ENCODE measurements around the gene BHLHE23.

The BHLHE23 gene

DNA sequence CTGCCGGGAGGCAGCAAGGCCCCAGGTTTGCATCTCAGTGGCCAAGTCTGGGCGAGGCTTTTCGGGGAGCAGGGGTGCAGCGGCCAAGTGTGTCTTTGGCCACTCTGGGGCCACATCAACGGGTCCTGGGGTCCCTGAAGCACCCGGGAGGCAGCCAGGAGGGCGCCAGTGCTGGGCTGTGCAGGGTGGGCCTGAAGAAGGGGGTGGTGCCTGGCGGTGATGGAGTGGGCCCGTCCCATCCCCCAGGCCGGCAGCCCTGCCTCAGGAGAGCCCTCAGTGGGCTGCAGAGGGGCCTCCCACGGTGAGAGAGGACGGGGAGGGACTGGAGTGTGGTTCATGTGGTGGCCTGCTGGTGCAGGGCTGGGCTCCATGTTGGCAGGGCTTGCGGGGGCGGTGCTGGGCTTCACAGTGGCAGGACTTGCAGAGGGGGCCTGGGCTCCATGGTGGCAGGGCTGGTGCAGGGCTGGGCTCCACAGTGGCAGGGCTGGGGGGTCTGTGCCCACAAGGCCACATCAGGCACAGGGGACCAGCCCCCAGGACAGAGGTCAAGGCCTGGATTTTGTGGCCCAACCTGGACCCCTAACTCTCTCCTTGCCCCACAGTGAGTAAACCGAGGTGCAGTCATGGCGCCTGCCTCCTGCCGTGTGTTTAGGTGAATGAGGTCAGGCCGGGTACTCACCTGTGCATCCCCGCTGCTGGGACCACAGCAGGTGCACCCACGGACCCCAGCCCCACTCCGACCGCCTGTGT, 10.5 kb upstream of the BHLHE23 start:
- CTCF ChIA-PET = no interaction called here
- peaks cover 11 to 87% (median 25%) of the 10 kb centered on the region in 5 experiments for H3K27me3 ChIP-seq (replicated peaks in 2 of 5; ENCODE audit: control insufficient read depth in 4 of 5, insufficient read depth in 5 of 5, low read length in 4 of 5)
- POLR2A ChIA-PET = no interaction called here

DNA sequence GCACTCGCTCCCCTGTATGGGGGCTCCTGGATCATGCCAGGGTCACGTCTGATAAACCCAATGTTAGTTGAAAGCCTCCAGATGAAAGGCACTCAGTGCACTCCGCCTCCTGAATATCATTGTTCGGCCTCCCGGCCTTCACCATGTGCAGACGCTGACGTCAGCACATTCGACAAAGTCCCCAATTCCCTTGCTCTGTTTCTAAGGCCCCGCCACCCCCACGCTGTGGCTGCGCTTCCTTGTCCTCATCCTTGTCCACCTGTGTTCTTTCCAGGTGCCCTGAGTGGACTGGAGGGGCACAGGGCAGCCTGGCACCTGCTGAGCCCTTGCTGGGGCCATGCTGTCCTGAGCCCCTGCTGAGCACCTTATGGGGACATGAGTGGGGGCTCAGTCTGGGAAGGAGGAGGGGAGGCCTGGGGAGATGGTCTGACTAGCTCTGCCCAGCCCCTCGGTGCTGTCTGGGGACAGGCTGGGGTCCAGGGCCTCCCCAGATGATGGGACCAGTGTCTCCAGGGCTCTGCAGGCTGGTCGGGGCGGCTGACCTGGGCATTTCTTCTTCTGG, 9.8 kb upstream of the BHLHE23 start:
- Histone ChIP-seq H3K36me3 (ENCODE audit: control insufficient read depth in 4 of 4, insufficient read depth in 4 of 4, low read length in 3 of 4) (peaks cover 0 to 3% (median 0%) of the 10 kb centered on the region in 4 experiments), H3K4me3 (ENCODE audit: control insufficient read depth in 1 of 7, extremely low read depth in 1 of 7, insufficient read depth in 4 of 7, low read depth in 2 of 7, low read length in 6 of 7) (no peak overlapping the region), H3K9me3 (ENCODE audit: control extremely low read depth in 1 of 5, control insufficient read depth in 4 of 5, insufficient read depth in 2 of 5, low read depth in 1 of 5, low read length in 4 of 5) (peaks cover 11 to 32% (median 20%) of the 10 kb centered on the region in 5 experiments), H3K27me3 (replicated peaks in 2 of 5; ENCODE audit: control insufficient read depth in 4 of 5, insufficient read depth in 5 of 5, low read length in 4 of 5) (peaks cover 11 to 86% (median 25%) of the 10 kb centered on the region in 5 experiments), H3K4me1 (ENCODE audit: control extremely low read depth in 1 of 4, control insufficient read depth in 4 of 4, insufficient read depth in 4 of 4, low read length in 3 of 4) (no peaks in the 10 kb centered on the region), H3K27ac (ENCODE audit: insufficient read depth in 1 of 2, low read depth in 1 of 2, low read length in 2 of 2, poor library complexity in 1 of 2, severe bottlenecking in 2 of 2) (no peak overlapping the region)
- POLR2A ChIA-PET = no interaction called here
- 94% methylated on average over 14 of the region's 14 CpGs for WGBS (ENCODE audit: insufficient coverage)
- no peak for DNase-seq
- CTCF ChIA-PET = interaction anchor here (0.9 kb wide), 1 partner anchor 38 kb away, joined by 3 read pairs; no protein-coding TSS in a partner anchor

More for the DNA sequence above, 10.5 kb upstream of the BHLHE23 start:
- Histone ChIP-seq H3K4me1 (ENCODE audit: control extremely low read depth in 1 of 4, control insufficient read depth in 4 of 4, insufficient read depth in 4 of 4, low read length in 3 of 4) (no peaks in the 10 kb centered on the region), H3K27ac (ENCODE audit: insufficient read depth in 1 of 2, low read depth in 1 of 2, low read length in 2 of 2, poor library complexity in 1 of 2, severe bottlenecking in 2 of 2) (no peak overlapping the region), H3K9me3 (ENCODE audit: control extremely low read depth in 1 of 5, control insufficient read depth in 4 of 5, insufficient read depth in 2 of 5, low read depth in 1 of 5, low read length in 4 of 5) (peaks cover 11 to 32% (median 20%) of the 10 kb centered on the region in 5 experiments), H3K4me3 (ENCODE audit: control insufficient read depth in 1 of 7, extremely low read depth in 1 of 7, insufficient read depth in 4 of 7, low read depth in 2 of 7, low read length in 6 of 7) (no peak overlapping the region), H3K36me3 (ENCODE audit: control insufficient read depth in 4 of 4, insufficient read depth in 4 of 4, low read length in 3 of 4) (peaks cover 0 to 3% (median 0%) of the 10 kb centered on the region in 4 experiments)
- WGBS (ENCODE audit: insufficient coverage) = 90% methylated on average over 15 of the region's 22 CpGs
- DNase-seq = no peak

- Histone ChIP-seq H3K4me3 (ENCODE audit: control insufficient read depth in 1 of 7, extremely low read depth in 1 of 7, insufficient read depth in 4 of 7, low read depth in 2 of 7, low read length in 6 of 7) (no peak overlapping the region), H3K36me3 (ENCODE audit: control insufficient read depth in 4 of 4, insufficient read depth in 4 of 4, low read length in 3 of 4) (peaks cover 0 to 3% (median 0%) of the 10 kb centered on the region in 4 experiments), H3K9me3 (ENCODE audit: control extremely low read depth in 1 of 5, control insufficient read depth in 4 of 5, insufficient read depth in 2 of 5, low read depth in 1 of 5, low read length in 4 of 5) (peaks cover 11 to 30% (median 20%) of the 10 kb centered on the region in 5 experiments), H3K27me3 (replicated peaks in 2 of 5; ENCODE audit: control insufficient read depth in 4 of 5, insufficient read depth in 5 of 5, low read length in 4 of 5) (peaks cover 11 to 84% (median 27%) of the 10 kb centered on the region in 5 experiments), H3K27ac (ENCODE audit: insufficient read depth in 1 of 2, low read depth in 1 of 2, low read length in 2 of 2, poor library complexity in 1 of 2, severe bottlenecking in 2 of 2) (no peak overlapping the region), H3K4me1 (ENCODE audit: control extremely low read depth in 1 of 4, control insufficient read depth in 4 of 4, insufficient read depth in 4 of 4, low read length in 3 of 4) (peaks cover 0 to 2% (median 0%) of the 10 kb centered on the region in 4 experiments)
- WGBS (ENCODE audit: insufficient coverage) = 77% methylated on average over 19 of the region's 22 CpGs
- no peak for DNase-seq
- ChIA-PET POLR2A (no interaction called here), CTCF (interaction anchor here (0.9 kb wide), 1 partner anchor 39 kb away, joined by 3 read pairs; no protein-coding TSS in a partner anchor)
These were observed 9.0 kb upstream of the BHLHE23 start for GRCh38 chr20:63015662-63016361.

DNA sequence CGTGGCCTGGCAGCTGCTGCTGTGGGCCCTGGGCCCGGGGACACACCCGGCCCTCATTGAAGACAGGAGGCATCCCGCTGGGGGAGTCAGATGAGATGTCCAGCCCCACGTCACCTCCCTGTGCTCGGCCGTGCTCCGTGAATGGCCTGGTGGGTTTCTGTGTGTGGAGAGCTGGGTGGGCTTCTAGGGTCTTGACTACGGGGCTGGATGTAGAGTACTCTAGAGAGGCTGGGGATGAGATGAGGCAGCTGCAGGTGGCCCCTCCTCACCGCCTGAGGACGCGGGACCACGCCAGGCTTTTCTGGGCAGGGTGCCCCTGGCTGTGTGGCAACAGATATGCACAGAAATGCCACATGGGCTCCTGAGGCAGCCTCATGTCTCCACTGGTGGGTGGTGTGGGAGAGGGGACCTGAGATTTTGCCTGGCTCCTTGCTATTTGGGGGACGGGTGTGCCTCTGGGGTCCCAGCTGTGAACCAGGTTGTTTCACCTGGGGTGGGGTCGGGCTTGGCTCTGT, 8.4 kb upstream of the BHLHE23 start:
- Histone ChIP-seq H3K27me3 (replicated peaks in 2 of 5; ENCODE audit: control insufficient read depth in 4 of 5, insufficient read depth in 5 of 5, low read length in 4 of 5) (peaks cover 11 to 82% (median 26%) of the 10 kb centered on the region in 5 experiments), H3K4me3 (ENCODE audit: control insufficient read depth in 1 of 7, extremely low read depth in 1 of 7, insufficient read depth in 4 of 7, low read depth in 2 of 7, low read length in 6 of 7) (no peak overlapping the region)

GRCh38 chr20:63014710-63015109, 7.9 kb upstream of the BHLHE23 start:
- ChIA-PET POLR2A (no interaction called here), CTCF (no interaction called here)
- Histone ChIP-seq H3K4me1 (ENCODE audit: control extremely low read depth in 1 of 4, control insufficient read depth in 4 of 4, insufficient read depth in 4 of 4, low read length in 3 of 4) (peaks cover 0 to 12% (median 8%) of the 10 kb centered on the region in 4 experiments), H3K9me3 (ENCODE audit: control extremely low read depth in 1 of 5, control insufficient read depth in 4 of 5, insufficient read depth in 2 of 5, low read depth in 1 of 5, low read length in 4 of 5) (peaks cover 11 to 22% (median 17%) of the 10 kb centered on the region in 5 experiments), H3K36me3 (ENCODE audit: control insufficient read depth in 4 of 4, insufficient read depth in 4 of 4, low read length in 3 of 4) (peaks cover 0 to 3% (median 0%) of the 10 kb centered on the region in 4 experiments), H3K27ac (ENCODE audit: insufficient read depth in 1 of 2, low read depth in 1 of 2, low read length in 2 of 2, poor library complexity in 1 of 2, severe bottlenecking in 2 of 2) (no peak overlapping the region), H3K27me3 (replicated peaks in 2 of 5; ENCODE audit: control insufficient read depth in 4 of 5, insufficient read depth in 5 of 5, low read length in 4 of 5) (peaks cover 11 to 85% (median 30%) of the 10 kb centered on the region in 5 experiments), H3K4me3 (ENCODE audit: control insufficient read depth in 1 of 7, extremely low read depth in 1 of 7, insufficient read depth in 4 of 7, low read depth in 2 of 7, low read length in 6 of 7) (no peak overlapping the region)
- 18% methylated on average over 7 of the region's 11 CpGs for WGBS (ENCODE audit: insufficient coverage)
- peak in 1 of 3 donors; percentile 6 for DNase-seq

More for the DNA sequence above, 8.4 kb upstream of the BHLHE23 start:
- CTCF ChIA-PET = no interaction called here
- DNase-seq = no peak
- 66% methylated on average over 11 of the region's 15 CpGs for WGBS (ENCODE audit: insufficient coverage)
- Histone ChIP-seq H3K36me3 (ENCODE audit: control insufficient read depth in 4 of 4, insufficient read depth in 4 of 4, low read length in 3 of 4) (peaks cover 0 to 3% (median 0%) of the 10 kb centered on the region in 4 experiments), H3K4me1 (ENCODE audit: control extremely low read depth in 1 of 4, control insufficient read depth in 4 of 4, insufficient read depth in 4 of 4, low read length in 3 of 4) (peaks cover 0 to 7% (median 4%) of the 10 kb centered on the region in 4 experiments), H3K27ac (ENCODE audit: insufficient read depth in 1 of 2, low read depth in 1 of 2, low read length in 2 of 2, poor library complexity in 1 of 2, severe bottlenecking in 2 of 2) (no peak overlapping the region), H3K9me3 (ENCODE audit: control extremely low read depth in 1 of 5, control insufficient read depth in 4 of 5, insufficient read depth in 2 of 5, low read depth in 1 of 5, low read length in 4 of 5) (peaks cover 11 to 24% (median 17%) of the 10 kb centered on the region in 5 experiments)
- POLR2A ChIA-PET = no interaction called here

DNA sequence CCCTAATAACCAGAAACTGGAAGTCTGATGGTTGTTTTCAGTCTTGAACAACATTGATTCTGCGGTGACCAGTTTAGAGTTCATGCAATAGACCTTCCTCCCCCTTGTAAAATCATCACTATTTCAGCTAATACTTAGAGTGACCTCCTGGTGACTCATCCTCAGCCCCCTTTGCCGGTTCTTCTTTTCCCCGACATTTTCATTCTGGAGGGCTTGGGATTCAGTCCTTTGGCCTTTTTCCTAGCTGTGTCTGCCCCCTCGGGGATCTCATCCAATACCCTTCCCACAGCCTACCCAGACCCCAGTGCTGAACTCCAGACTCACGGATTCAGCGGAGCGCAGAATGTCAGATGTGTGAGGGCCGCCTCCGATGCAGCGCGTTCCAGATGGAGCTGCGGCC, 7.5 kb upstream of the BHLHE23 start:
- no peak for DNase-seq
- Histone ChIP-seq H3K4me3 (ENCODE audit: control insufficient read depth in 1 of 7, extremely low read depth in 1 of 7, insufficient read depth in 4 of 7, low read depth in 2 of 7, low read length in 6 of 7) (no peak overlapping the region), H3K27ac (ENCODE audit: insufficient read depth in 1 of 2, low read depth in 1 of 2, low read length in 2 of 2, poor library complexity in 1 of 2, severe bottlenecking in 2 of 2) (no peak overlapping the region), H3K9me3 (ENCODE audit: control extremely low read depth in 1 of 5, control insufficient read depth in 4 of 5, insufficient read depth in 2 of 5, low read depth in 1 of 5, low read length in 4 of 5) (peaks cover 11 to 22% (median 17%) of the 10 kb centered on the region in 5 experiments), H3K4me1 (ENCODE audit: control extremely low read depth in 1 of 4, control insufficient read depth in 4 of 4, insufficient read depth in 4 of 4, low read length in 3 of 4) (peaks cover 0 to 16% (median 13%) of the 10 kb centered on the region in 4 experiments), H3K27me3 (replicated peaks in 2 of 5; ENCODE audit: control insufficient read depth in 4 of 5, insufficient read depth in 5 of 5, low read length in 4 of 5) (peaks cover 11 to 89% (median 33%) of the 10 kb centered on the region in 5 experiments), H3K36me3 (ENCODE audit: control insufficient read depth in 4 of 4, insufficient read depth in 4 of 4, low read length in 3 of 4) (peaks cover 0 to 3% (median 0%) of the 10 kb centered on the region in 4 experiments)
- WGBS (ENCODE audit: insufficient coverage) = 29% methylated on average over 5 of the region's 12 CpGs
- ChIA-PET CTCF (no interaction called here), POLR2A (no interaction called here)
